HG03139 (cell line): ENCODE results near the gene RNF212B.

Source experiments
- ATAC-seq: cut with Tn5 transposase; IDR thresholded peaks from one replicate; pipeline ENCODE4 v1.9.1; 2021; ENCODE audit not compliant: unreplicated experiment

The RNF212B gene

DNA sequence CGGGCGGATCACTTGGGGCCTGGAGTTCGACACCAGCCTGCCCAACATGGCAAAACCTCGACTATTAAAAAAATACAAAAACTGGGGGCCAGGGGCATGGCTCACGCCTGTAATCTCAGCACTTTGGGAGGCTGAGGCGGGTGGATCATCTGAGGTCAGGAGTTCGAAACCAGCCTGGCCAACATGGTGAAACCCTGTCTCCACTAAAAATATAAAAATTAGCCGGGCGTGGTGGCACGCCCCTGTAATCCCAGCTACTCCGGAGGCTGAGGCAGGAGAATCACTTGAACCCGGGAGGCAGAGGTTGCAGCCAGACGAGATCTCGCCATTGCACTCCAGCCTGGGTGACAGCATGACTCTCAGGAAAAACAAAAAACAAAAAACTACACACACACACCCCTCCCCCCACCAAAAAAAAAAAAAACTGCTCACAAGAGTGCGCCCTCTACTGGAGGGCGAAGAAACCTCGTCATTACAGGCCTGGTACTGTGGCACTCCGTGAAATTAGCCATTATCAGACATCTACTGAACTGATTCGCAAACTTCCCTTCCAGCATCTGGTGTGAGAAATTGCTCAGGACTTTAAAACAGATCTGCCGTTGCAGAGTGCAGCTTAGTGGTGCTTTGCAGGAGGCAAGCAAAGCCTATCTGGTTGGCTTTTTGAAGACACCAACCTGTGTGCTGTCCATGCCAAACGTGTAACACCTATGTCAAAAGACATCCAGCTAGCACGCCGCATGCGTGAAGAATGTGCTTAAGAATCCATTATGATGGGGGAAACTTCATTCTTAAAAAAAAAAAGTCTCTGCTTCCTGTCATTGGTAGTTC, 57.2 kb downstream of the RNF212B start:
- no peak for ATAC-seq

DNA sequence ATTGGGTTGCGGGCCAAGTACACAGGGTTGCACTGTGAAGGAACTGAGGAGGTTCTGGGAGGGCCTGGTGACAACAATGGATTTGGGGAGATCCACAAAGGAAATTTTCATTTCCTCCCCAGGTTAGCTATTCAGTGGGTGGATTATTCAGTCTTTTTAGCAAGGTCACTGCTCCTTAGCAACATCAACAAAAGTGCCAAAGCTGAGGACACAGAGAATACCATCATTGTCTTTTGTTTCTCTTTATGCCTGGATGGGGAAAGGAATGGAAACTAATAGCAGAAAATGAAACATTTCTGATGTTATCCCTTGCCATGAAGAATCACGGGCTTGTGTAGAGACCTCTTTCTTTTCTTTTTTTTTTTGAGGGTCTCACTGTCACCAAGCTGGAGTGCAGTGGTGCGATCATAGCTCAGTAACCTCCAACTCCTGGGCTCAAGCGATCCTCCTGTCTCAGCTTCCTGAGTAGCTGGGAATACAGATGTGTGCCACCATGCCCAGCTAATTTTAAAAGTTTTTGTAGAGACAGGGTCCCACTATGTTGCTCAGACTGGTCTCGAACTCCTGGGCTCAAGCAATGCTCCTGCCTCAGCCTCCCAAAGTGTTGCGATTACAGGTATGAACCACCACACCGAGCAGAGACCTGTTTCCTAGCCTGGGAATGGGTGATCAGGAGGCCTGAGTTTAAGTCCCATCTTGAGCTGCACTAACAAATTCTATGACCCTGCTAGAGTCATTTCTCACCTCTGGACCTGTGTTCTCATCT, 58.5 kb downstream of the RNF212B start:
- no peak for ATAC-seq

DNA sequence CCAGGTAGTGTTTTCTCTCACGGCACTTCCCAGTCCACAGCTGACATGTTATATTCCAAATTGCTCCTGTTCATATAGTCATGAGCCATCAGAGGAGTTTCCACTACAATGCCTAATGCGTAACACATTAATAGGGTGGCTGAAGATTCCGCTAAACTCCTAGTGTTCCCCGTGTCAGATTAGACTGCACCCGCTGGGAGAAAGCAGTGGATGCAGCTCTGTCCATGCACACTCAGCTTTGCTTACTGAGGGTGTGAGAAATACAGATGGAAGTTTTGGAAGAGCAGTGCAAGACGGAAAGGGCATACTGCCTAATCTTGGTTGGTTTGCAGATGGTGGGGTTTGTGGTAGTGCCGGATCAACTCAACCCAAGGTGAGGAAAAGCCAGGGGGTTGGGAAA, 59.4 kb downstream of the RNF212B start:
- ATAC-seq: no peak

DNA sequence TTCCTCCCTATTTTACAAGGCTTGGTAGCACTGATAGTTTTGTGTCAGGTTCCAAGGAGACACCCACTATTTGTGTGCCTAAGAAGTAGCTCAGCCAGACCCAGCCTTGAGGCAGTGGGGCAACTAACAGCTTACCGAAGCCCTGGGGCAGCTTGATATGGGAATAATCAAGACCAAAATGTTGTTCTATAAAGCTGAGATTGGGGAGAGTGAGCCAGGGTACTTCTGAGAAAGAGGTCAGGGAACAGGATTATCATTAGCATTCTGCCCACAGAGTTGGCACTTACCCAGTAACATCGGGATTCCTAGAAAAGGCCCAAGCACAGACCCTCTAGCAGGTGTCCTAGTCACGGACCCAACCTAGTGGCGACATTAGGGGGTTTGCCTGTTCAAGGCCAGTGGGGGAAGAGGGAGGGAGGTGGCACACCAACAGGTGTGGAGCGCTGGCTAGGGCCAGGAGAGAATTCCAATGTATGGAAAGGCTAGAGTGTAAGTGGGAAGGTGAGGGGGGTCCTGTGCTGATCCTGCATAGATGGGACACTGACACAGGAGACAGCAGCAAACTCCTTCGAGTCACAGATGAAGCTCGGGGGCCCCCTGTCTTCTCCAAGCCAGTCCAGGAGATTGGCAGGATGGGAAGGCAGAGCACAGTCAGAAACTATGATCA, 60.0 kb downstream of the RNF212B start:
- ATAC-seq: no peak

DNA sequence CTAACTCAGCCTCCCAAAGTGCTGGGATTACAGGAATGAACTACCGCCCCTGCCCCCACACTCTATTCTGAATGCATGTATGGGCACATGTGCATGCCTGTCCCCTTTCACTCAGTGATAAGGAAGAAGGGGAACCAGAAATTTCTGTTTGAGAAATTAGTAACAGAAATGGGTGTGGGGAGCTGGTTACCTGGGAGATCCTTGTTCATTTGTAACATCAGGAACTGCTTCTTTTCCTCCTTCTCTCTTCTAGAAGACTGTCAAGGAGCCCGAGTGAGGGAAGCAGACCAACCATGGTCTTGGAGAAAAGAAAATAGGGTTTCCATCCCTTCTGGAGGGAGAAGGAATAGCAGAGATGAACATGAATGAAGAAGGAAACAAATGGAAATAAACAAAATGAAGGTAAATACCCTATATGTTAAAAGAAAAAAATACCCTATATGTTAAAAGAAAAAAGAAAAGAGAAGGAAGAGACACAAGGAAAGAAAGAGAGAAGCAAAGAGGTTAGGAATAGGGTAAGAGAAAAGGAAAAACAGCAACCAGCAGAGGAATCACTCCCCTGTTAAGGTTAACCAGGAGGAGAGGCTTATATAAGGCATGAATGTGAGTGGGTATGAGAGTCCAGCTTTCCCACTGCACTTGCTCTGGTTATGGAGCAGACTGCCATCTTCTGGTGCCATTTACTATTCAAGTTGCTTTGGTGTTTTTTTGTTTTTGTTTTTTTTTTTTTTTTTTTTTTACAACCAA, 61.6 kb downstream of the RNF212B start:
- ATAC-seq: no peak

DNA sequence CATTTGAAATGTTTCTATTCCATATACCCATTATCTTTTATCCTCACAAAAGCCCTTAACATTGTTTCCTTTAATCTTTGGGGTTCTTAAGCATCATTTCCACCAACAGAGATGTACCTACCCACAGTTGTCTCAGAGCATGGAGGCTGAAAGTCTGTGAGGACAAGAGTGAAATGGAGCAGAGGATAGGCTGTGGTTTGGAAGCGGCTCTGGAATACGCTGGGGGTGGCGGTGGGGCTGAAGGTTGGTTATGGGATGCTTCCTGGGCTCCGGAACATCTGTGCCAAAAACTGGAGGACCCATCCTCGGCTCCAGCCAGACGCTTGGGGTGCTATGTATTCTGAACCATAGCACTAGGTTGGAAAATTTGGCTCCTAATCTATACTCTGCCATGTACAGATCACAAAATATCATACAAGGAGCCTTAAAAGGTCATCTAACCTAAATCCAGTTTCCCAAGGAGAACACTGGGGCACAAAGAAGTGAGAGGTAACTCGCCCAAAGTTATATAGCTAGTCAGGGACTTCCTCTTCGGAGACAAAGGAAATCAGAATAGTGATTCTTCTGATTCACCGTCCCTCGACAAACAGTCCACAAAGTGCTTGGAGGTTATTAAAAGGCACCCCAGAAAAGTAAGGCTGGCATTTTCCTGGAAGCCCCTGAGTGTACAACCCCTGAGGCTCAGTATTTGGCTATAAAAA, 62.4 kb downstream of the RNF212B start:
- no peak for ATAC-seq

DNA sequence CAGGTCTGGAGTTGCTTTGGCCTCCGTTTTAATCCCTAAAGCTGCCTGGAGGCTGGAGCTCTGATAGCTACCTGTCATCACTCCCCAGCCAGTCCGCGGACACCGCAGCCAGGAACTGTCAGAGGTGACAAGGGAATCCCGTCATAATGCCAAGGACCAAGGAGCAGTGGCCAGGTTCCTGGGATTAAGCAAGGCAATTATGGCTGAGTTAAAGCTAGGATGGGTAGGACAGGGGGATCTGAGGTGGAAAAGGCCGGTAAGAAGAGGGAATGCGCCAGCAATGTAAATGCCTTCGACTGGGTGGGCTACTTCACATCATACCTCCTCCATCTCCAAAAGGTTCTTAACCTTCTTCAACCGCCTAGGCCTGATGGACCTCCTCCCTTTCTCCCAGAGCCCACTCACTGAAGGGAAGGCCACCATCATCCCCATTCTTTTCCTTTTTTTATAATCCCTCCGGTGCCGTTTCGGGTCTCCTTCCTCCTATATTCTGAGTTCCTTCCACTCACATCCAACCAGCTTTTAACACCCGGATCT, 63.0 kb downstream of the RNF212B start:
- ATAC-seq: no peak

DNA sequence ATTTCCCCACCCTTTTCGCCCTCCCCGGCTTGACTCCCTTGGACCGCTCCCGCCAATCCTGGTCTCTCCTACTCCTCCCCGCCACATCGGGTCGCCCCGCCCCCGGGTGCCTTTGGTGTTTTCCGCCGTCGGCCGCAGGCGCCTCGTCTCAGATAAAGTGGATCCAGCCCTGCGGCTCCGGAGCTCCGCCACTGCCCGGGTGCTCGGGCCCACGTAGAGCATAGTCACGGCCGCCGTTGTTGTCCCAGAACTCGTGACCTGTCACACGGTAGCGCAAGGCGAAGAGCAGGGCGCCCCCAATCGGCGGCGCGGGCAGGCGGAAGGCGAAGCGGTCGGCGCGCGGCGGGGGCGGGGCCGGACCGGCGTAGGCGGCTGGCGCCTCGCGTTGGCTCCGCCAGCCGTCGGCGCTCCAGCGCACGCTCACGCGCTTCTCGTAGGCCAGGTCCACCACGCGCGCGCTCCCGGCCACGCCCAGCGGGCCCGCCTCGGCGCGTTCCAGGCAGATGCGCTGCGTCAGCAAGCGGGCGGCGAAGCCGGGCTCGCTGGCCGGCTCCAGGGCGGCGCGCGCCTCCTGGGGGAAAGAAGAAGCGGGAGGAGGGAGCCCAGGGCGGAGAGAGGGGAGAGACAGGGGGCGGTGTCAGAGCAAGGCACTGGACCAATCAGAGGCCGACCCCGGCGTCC, 63.7 kb downstream of the RNF212B start:
- ATAC-seq: peak; percentile 72

DNA sequence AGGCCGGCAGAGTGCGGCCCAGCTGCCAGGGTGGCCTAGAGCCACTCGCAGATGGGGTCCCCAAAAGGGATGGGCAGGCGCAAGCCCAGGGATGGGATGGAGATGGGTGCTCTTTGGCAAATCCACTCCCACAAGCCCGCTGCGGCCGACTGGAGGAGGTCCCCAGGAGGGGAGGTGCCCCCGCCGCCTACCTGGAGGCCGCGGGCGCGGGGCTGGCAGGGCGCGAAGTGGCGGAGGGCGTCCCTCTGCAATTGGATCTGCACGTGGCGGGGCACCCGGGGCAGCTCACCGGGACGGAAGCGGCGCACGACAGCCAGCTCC, 64.2 kb downstream of the RNF212B start:
- peak; percentile 7 for ATAC-seq

DNA sequence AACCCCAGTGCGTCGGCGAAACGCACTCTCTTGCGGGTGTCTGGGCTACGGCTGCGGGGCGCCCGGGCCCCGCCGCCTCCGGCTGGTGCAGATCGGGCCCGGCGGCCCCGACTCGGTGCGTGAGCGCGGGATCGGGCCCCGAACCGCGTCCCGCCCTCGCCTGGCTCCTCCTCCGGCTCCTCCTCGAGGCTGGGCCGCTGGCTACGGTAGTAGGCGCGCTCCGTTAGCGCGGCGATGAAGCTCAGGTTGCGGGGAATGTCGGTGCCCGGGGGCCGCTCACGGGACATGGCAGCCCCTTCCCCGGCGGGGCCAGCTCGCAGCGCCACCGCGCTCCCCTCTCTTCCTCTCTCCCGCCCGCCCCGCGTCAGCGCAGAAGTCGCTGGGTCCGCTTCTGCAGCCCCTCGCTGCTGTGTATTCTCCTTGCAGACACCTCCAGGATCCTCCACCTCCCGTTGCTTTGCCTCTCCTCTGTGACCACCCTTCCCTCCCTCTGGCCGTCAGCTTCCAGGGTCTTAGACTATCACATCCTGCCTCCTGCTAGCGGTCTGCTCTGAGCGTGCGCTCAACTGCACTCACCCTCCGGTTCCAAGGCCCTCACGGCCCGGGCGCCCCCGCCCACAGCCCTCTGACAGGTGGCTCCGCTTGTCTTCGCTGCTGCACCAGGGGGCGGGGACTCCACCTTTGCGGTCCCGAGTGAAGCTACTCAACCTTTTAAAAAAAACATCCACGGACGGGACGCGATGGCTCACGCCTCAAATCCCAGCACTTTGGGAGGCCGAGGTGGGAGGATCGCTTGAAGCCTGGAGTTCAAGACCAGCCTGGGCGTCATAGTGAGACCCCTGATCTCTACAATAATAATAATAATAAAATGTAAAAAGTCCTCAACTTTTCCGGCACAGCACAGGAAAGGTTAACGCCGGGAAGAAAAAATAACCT, 64.8 kb downstream of the RNF212B start, which contains the start of gene PPP1R3E:
Gene PPP1R3E (minus strand): TSS at position 570 of the 936 bp plus-strand sequence. CDS start 283 bp downstream, at position 287.
- peak; percentile 23 for ATAC-seq

DNA sequence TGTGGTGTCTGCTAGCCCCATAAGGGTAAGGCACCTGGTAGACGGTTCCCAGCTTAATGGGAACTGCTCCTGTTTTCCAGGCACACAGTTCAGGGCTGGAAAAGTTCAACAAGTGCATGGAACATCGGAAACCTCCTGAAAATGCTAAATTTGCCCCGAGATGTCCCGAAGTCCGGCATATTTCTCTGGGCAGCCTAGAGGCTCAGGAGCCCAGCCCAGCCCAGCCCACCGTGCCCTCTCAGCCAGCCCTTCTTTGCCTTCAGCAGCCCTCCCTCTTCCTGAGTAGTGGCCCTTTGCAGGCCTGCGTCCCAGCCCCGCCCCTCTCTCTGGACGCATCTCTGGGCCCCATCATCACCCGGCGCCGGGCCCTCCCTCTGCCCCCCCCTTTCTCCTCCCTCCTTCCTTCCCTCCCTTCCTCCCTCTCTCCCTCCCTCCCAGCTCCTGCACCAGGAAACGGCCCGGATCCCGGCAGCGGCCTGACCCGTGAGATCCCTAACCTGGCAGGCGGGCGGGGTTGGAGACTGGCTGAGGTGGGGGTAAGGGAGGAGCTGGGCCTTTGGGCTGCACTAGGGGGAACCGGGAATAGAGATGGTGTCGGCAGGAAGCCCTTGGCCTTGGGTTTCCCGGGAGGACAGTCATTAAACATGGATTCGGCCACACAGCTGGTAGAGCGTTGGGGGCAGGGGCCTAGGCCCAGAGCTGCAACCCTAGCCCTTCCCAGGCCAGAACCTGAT, 68.8 kb downstream of the RNF212B start, which contains the start of gene BCL2L2:
Gene BCL2L2 (plus strand): TSS at position 422 of the 734 bp plus-strand sequence. CDS start 935 bp downstream, outside the sequence.
- ATAC-seq: no peak

DNA sequence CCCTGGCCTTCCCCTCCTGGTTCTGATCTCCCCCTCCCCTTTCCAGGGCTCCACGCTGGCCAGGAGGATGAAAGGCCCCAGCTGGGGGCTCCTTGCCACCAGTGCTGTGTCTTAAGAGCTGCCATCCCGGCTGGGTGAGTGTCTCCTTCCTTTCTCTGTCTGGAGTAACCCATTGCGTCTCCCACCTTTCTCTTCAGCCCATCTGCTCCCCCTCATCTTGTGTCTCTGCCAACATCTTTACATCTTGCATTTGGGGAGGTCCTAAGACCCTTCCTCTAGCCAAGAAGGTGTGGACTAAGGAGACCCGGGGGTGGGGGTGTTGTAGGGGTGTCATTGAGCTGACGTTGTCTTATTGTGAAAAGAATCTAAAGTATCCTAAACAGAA, 69.4 kb downstream of the RNF212B start:
- no peak for ATAC-seq

DNA sequence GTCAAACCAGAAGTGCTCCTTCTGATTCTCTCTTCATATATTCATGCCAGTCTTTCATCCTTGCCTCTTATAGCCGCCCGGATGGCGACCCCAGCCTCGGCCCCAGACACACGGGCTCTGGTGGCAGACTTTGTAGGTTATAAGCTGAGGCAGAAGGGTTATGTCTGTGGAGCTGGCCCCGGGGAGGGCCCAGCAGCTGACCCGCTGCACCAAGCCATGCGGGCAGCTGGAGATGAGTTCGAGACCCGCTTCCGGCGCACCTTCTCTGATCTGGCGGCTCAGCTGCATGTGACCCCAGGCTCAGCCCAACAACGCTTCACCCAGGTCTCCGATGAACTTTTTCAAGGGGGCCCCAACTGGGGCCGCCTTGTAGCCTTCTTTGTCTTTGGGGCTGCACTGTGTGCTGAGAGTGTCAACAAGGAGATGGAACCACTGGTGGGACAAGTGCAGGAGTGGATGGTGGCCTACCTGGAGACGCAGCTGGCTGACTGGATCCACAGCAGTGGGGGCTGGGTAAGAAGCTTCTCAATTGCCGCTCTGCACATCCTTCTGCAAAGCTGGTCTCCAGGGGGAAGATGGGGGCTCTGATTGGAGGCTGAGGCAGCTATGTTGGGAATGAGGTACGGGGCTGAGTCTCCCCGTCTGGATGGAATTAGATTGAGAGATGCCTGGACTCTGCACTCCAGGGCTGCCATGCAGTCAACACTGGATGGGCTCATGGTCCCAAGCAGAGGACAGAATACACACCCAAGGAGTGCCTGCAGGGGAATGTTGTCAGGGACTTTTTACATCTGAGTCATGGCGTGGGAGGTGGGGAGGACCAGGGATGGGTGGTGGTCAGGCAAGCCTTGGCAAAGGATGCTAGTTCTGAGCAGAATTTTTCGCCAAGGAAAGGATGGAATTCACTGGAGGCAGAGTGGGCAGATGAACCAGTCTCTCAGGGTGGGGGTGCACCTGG, 70.2 kb downstream of the RNF212B start:
- ATAC-seq: no peak

DNA sequence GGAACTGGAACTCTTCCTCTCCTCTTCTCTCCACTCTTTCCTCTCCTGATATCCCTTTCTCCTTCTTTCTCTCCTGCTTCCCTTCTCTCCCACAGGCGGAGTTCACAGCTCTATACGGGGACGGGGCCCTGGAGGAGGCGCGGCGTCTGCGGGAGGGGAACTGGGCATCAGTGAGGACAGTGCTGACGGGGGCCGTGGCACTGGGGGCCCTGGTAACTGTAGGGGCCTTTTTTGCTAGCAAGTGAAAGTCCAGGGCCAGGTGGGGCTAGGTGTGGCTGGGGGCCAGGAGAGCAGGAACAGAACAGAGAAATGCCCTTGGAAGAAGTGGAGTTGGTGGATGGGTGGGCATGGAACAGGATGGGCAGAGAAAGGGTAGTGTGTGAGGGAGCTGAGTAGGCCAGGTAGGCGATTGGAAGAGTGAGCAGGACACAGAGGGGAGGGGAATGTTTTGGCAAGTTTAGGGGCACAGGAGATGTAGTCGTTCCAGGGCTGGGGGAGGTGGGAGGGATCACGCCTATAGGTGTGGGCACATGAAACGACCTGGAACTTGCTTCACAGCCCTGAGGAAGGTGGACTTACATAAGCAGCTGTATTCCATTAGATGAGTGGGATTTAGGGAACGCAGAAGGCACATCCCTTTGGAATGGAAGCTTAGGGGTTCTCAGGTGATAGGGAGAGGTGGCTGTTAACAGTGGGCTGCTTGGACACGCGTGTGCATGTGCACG, 71.1 kb downstream of the RNF212B start:
- ATAC-seq: no peak

DNA sequence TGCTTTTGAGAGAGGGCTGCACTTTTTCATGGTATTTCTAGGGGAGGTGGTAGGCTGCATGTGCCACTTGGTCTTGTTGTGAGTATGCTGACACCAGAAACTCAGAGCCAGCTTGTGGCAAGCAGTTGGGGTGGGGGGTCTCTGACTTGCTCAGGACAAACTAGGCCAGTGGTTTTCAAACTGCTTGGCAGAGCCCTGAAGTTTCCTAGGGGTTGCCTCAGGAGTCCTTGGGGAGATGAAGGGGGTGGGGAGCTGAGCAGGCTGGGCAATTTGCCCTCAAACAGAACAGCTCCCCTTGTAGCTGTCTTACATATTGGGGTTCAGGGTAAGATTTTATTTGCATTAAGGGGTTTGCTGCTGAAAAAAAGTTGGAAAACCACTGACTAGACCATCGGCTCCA, 72.8 kb downstream of the RNF212B start:
- no peak for ATAC-seq

DNA sequence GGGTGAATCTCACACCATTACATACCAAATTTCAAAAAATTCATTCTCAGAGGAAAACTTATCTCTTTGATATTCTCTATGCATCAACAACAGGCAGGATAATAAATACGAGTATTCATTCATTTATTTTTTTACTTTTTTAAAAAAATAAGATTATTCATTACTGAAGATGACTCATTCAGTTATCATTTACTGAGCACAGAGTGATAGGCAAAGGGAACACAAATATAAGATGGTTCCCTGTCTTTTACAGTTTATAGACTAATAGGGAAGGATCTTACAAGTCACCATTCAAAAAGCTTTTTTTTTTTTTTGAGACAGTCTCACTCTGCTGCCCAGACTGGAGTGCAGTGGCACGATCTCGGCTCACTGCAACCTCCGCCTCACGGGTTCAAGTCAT, 78.6 kb downstream of the RNF212B start:
- no peak for ATAC-seq
